GM21737 (cell line): ENCODE measurements around the gene SFT2D1.
A peak's percentile ranks its signal among the peaks of the same experiment; 100 is the strongest.

Experiments
- ATAC-seq: cut with Tn5 transposase; IDR thresholded peaks from one replicate; pipeline ENCODE4 v1.9.1; 2021; ENCODE audit warnings: mild to moderate bottlenecking, moderate library complexity; ENCODE audit not compliant: unreplicated experiment

Gene SFT2D1

DNA sequence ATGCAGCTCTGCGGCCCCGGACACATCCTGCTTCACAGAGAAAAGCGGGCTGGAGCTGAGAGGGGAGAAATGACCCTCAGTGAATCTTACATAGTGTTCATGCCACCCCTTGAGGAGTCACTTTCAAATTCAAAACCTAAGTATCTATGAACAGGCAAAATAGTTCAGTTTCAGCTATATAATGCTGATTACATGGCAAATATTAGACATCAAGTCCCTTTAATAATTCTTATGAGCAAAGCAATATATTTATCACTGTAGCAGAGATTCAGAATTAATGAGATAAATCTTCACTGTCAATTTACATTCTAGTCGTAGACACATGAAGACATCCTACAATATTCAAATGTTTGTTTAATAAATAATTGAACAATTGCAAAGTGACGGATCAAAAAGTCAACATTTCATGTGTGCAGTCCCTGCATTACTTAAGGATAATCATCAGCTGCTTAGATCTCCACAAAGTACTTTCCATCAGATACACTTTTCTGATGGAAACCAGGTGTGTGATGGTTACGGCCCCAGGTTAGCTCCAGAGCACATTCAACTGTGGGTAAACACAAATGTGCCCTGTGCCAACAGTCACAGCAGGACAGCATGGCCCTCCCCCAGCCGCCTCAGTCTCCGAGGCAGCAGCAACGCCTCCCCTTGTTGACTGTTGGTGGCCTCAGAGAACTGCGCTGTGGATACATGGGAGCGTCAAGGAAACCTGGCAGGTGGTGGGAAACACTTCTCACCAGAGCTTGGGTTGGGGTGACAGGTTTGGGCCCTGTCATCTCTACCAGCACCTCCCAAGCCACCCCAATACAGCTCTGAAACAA lies 33.4 kb downstream of the SFT2D1 start:
- no peak for ATAC-seq

DNA sequence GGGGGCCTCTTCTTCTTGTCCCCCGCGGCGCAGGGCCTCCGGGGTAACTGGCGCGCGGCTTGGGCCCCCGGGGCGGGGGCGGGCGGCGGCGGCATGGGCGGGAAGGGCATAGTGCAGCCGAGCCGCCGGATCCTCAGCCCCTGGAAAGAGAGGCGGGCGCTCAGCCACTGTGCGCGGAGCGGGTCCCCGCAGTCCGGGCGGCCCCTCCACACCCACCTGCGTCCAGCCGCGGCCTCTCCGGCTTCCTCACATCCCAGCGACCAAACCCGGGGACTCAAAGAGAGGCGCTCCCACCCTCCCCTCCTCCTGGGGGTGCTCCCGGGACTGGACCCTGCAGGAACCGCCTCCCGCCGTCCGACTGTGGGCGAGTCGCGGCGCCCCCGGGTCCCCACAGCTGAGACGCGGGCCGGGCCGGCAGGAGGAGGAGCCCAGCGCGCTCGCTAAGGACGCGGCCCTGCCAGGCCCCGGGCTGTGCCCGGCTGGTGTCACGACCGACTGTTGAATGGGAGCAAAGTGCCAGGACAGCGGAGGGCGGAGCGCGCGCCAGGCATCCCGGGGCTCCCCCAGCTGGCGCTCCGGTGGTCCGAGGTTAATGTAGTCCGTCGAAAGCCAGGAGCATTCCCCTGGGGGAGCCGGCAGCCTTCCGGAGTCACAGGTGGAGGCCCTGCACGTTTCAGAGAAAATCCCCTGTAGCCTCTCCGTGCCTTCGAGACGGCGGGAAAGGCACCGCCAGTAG lies 34.1 kb downstream of the SFT2D1 start, which contains the start of gene PRR18:
Gene PRR18 (minus strand): TSS at position 360 of the 736 bp plus-strand sequence. CDS start 250 bp downstream, at position 110.
- peak; percentile 59 for ATAC-seq

DNA sequence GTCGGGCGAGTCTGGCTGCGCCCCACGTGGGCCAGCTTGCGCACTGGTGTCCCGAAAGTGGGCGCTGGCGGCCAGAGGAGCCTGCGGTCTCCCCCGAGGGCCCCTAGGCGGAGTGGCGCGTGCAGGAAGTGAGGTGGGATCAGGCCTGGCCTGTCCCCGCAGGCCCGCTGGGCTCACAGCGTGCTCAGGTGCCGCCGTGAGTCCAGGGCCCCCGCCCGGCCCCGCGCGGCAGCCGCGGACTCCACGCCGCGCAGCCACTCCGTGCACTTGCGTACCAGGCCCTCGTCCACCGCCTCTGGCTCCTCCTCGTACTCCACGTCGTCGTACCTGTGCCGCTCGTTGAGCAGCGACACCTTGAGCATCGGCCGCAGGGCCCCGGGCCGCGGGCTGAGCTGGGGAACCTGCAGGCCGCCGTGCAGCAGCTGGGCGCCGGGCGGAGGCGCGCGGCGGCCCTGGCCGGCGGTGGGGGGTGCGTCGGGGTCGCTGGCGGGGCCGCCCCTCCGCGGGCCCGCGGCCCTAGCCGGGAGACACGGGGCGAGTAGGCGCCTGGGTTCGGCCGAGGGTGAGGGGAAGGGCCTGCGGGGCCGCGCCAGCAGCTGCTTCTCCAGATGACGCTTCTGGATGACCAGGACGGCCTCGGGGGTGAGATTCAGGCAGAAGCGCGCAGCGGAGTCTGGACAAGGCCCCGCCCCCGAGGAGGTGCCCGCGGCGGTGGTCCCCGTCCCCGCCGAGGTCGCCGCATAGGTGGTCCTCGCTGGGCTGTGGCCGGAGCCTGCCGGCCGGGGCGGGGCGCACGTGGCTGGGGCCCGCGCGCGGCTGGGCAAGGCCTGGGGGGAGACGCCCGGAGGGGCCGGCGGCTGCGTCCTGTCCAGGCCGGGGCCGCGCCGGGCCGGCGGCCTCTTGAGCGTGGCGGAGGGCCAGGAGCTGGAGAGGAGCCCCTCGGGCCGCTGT lies 35.0 kb downstream of the SFT2D1 start:
- ATAC-seq, result peak; percentile 20

DNA sequence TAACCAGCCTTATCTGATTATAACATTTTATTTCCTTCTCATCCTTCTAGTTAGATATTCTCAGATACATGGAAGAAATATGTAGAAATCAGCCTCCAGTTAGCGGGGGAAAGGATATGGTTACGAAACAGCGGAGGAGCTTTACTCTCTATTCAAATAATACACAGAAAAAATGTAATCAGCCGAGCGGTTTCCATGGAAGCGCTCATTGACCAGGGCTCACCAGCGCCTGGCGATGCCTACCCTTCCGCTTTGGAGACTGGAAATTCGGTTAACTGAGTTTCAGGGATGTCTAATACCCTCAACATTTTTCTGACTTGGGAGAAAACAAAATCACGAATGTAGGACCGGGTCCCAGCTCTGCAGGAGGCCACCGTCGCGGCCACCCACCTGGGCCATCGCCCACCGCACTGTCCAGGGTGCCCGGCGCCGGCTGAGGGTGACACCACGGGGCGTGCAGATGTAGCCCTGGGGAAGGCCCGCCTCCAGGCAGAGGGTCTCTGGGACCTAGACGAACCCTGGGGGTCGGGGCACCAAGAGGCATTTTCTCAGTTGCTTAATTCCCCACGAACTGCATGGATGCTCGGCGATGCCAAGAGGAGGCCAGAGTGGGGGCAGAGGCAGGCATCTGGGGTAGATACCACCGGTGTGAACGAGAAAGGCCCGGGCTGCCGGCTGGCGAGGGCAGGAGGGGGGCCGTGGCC lies 35.8 kb downstream of the SFT2D1 start:
- ATAC-seq, result no peak

DNA sequence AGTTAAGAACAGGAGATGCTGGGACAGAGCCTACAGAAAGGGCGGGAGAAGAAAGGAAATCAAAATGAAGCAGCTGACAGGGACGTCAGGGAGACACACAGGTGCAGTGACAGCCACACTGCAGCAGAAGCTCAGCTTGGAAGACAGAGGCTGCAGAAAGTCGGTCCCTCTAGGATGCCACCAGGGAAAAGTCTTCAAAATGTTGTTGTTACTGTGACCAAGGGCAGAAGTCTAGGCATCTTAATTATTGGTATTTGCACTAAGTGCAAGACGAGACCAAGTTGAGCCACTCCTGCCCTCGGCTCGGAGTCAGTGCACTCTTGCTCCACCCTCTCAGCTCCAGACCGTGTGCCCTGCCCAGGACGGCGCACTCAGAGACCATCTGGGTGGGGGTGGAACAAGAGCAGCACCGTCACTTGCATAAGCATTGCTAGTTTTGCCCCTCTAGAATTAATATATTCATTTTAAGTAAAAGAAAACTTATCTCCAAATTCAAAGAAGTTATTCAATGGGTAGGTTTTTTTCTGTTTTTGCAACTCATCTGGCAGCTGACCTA lies 36.7 kb downstream of the SFT2D1 start:
- ATAC-seq, result no peak

DNA sequence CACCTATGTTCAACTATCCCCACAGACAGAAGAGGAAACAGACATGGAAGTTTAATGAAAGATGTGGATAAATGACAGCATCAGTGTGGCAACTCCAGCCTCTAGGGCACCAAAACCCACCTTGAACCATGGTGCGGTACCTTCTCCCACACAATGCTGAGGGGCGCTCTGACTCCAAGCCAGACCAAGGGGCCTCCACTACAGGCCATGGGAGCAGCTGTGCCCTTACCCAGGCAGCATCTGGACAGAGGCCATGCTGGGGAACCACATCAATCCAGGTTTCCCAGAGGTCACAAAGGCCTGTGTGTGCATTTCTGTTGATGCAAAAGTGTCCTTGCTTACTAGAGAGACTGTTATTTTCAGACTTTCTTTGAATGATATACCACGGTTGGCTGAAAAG lies 38.2 kb downstream of the SFT2D1 start:
- no peak for ATAC-seq

DNA sequence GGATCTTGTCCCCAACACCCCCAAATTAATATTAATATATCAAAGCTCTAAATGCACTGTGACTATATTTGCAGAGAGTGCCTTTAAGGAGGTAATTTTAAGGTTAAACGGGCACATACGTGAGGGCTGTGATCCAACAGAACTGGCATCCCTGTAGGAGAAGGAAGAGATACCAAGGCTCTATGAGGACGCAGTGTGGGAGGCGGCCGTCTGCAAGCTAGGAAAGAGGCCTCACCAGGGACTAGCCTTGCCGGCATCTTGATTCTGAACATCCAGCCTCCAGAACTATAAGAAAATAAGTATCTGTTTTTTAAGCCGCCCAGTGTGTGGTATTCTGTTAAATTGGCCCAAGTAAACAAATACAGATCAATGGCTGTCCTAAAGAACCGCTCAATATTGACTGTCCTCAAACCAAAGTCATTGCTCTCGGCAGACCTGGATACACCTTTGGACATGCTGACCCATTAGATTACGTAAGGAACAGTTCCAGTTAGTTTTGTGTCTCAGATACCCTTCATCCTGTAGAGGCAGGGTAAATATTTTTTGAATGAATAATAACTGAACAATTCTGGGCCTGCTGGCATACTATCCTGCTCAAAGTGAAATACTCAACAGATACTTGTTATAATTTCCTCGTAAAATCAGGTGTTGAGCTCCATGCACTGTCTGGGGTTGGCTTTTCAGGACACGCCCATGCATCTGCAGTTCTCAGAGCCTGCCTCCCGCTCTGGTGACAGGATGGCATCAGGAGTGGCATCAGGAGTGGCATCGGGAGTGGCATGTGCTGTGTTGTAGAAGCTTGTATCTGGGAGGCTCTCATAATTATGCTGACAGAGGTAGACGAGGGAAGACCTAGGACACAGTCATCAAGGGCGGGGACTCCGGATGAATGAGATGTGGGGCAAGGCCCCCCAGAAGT lies 40.5 kb downstream of the SFT2D1 start:
- ATAC-seq, result no peak

DNA sequence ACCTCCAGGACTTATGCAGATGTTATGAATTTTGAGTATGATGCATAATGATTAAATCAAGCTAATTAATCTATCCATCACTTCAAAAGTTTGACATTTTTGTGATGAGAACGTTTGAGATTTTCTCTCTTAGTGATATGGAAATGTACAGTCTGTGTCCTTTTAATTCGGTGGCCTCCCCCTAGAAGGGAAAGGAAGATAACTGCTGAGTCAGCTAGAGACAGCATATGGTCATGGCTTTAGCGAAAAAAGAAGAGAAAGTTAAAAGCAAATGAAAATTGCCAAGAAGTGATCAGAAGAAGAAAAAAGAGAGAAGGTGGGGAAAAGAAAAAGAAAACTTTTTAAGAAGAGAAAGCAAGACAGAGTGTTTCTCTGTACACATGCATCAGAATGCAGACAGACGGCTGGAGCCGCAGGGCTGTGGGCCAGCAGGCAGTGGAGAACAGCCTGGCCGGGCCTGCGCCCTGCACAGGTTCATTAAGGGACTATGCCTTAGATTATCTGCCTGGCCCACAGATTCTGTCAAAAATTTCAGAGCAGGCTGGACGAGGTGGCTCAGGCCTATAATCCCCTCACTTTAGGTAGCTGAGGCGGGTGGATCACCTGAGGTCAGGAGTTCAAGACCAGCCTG lies 41.9 kb downstream of the SFT2D1 start:
- no peak for ATAC-seq

DNA sequence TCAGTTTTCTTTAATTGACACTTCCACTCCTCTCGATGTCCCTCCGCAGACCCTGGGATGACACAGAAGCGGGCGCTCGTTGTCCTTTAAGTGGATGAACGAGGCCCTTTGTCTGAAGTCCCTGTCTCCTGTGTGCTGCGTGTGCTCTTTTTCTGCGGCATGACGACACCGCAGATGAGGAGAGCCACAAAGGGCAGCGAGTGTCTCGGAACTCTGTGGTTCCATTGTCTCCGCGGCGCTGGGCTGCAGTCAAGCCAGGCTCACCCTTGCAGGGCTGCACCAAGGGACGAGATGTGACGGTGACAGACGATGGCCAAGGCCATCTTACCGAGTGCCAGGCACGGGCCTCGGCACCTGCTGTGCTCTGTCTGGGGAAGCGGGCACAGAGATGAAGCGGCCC lies 44.7 kb downstream of the SFT2D1 start:
- ATAC-seq, result no peak

DNA sequence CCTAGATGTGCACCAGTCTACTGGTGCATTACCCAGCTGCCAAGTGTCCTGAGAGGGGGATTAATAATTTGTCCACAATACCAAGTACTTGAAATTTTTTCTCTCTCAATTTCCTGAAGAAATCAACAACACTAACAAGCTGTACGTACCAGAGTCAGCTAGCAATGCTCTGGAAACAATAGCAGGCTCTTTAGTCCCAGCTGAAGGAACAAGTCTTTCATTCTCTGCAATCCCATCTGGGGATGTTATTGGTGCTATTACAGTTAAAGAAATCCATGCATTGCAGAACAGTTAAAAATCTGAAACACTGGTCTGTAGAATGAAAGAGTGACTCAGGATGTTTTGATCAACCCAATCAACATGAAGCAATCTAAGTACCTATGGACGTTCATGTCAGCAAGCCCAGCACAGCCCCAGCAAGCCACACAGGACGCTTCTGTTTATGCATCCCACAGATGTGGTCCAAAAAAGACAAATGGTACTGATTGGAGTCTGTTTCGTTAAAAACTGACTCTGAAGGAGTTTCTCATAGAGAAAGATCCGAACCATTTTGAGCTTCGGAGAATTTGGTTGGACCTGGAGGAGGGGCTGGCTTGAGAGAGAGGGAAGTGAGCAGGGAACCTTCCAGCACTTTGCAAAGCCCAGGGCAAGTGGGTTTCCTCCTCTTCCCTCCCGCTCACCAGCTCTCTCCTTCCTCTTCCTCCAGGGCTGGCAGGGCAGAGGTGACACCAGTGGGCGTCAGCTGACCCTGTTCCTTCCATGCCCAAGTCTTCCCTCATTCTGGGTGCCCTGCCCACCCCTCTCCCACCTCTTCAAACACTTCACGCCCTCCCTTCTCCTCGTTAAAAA lies 46.1 kb downstream of the SFT2D1 start:
- no peak for ATAC-seq

DNA sequence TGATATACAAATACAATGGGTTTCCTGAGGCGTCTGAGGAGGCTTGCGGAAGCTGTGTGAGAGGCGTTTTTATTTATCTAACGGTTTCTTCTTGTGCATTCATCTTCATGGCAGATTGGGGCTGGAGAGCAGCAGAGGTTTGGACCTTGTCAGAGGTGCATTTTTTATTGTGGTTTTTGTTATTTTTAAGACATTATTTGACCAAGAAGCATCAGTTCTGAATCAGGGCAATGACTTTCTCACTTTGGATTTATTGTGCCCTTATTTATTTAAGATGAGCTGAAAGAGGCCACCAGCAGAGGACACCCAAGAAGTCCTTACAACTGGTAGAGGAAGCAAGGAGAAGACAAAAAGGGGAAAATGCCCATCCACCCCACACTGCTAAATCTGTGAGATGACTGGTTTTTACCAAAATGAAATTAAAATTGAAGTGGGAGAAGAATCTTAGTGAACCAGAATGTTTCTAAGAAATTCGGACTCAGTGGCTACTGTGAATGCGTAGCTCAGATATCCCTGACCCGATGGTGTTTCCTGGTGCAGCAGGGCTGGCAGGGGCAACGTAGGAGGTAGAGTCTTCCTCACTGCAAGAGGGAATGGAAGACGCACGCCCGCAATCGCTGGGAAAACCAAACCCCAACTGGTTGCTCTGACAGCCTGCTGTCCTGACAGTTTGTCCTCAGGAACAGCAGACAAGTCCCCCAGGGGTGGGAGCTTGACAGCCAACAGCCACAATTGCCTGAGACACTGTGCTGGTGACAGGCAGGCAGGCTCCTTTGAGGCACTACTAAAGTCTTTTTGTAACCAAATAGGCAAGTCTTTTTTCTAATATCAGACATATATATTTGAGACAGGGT lies 48.4 kb downstream of the SFT2D1 start:
- no peak for ATAC-seq

DNA sequence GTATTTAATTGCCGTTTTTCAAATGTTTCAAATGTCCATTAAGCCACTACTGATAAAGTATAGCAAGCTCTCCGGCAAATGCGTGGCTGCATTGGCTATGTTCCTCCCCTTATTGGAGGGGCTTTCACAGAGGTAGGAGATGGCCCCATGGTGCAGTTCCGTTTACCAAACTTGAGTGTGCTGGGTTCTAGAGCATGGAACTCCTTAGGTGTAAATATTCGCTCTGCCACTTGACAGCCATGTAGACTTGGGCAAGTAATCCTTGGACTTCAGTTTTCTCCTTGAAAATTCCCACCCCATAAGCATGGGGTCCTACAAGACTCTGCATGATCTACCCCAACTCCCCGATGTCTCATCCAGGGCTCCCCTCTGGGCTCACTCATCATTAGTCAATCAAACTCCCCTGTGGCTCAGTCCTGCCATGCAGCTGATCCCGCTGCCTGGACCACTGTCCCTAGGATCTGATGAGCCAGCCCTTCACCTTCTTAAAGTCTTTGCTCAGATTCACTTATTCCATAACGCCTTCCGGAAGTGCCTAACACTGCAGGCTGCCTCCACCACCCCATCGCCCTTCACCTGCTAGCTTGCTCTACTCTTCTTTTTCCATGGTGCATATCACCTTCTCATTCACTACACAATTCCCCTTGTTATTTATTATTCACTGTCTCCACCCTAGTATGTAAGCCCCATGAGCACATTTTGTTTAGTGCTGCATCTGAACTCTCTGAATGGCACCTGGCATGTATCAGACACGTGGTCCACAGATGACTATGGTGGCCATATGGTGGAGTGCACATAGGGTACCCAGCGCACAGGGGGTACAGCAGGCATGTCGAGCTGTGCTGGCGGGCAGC lies 52.9 kb downstream of the SFT2D1 start:
- no peak for ATAC-seq

DNA sequence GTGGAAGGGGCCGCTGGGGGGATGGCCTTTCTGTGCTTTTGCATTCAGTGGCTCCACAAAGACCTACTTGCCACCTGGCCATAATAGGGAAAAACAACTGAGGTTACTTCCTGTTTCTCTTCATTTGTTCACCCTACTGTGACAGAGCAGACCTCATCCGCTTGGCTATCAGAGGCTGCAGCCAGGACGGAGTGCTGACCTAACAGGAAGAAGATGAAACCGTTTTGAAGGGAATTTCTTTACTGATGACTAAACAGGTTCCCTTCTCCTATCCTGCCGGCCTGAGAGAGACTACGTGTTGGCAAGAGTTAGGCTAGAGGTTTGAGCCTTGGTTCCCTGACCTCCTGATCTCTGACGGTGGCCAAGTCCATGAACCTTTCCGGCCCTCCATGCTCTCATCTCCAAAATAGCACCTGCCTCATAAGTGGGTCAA lies 55.5 kb downstream of the SFT2D1 start:
- peak; percentile 96 for ATAC-seq

DNA sequence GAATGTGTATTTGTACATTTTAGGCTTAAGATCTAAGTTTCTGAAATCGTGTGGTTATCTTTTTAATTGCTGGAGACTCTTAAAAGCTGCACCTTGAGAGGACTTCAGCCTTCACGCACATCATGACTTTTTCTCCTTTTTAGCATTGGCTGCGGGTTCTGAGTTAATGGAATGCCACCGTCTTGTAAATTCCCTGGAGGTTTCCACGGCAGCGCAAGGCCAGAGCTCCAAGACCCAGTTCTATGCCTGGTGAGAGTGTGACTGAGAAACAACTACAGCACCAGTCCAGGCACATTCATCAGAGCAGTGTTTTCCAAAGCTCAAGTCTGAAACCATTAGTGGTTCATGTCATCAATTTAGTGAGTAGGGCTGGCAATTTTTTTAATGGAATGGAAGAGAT lies 57.1 kb downstream of the SFT2D1 start:
- no peak for ATAC-seq

DNA sequence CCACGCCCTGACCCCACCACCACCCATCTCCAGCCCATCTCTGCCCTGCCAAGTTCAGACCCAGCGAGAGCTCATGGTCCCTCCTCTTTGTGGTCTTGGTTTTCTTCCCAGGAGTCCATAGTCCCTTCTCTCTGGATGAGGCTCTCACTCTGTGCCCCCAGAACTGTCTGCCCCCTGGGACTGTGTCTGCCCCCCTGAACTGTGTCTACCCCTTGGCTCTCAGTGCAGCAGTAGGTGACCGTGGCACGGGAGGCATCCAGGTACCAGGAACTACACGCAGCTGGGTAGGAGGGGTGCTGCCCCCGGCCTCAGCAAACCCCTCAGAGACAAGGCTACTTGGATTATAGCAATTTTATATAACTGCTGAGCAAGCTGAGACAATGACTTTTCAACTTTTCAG lies 57.7 kb downstream of the SFT2D1 start:
- no peak for ATAC-seq
